LHCN-M2 (cell line): ENCODE results near the gene TBCD. TPM values are rescaled to one million over a fixed set of nuclear protein-coding genes. Genes with fewer than 3 reads are reported as not detected.

Source experiments
- DNase-seq: peaks from one replicate; pipeline ENCODE4 v3.0.0-alpha.2; 2012; ENCODE audit warnings: low read depth
- total RNA-seq: library from RNA; depleted of rRNA; stranded (reverse); fragments of >200 nt; gene quantifications from 2 replicates; pipeline ENCODE4 v1.2.3, GENCODE V29; 2014

TBCD gene
- total RNA-seq, 1 experiment from 2014 or later, result 46.2 TPM

DNA sequence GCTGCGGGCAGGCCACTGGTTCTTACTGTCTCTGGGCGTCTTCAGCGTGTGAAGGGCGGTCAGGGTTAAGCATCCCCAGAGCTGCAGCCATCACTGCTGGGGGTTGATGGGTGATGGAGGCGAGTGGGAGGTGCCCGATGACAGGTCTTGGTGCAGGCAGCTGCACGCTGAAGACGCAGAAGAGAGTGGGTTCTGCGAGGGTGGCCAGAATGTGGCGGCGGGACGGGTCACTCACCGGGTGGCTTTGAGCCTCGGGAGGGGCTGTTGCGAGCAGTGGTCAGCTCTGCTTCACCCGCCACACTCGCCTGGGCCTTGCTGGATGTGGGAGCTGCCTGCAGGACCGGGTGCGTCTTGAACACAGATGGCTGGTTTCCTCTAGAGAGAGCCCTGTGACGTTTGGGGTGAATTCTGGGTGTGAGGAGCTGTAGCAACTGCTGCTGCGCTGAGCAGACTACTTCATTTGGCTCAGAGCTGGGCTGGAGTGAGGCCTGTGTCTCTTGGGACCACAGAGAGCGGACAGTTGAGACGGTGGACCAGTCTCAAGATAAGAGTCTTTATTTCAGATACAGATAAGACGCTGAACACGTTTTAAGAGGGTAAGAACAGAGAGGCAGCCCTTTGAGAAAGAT lies 132.6 kb downstream of the TBCD start:
- no peak for DNase-seq

DNA sequence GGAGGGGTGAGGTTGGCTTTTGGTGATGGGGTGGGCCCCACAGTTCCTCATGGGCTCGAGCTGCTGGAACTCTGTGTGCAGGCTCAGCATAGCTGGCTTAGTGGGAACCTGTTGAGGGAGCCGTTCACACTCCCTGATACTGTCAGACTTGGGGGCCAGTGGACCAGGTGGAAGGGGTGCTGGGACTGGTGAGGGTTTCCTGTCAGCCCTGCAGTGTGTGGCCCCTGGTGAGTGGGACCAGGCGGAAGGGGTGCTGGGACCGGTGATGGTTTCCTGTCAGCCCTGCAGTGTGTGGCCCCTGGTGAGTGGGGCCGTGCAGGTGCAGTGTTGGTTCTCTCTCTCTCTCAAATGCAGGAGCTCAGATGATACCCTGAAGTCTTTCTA lies 133.1 kb downstream of the TBCD start:
- no peak for DNase-seq

DNA sequence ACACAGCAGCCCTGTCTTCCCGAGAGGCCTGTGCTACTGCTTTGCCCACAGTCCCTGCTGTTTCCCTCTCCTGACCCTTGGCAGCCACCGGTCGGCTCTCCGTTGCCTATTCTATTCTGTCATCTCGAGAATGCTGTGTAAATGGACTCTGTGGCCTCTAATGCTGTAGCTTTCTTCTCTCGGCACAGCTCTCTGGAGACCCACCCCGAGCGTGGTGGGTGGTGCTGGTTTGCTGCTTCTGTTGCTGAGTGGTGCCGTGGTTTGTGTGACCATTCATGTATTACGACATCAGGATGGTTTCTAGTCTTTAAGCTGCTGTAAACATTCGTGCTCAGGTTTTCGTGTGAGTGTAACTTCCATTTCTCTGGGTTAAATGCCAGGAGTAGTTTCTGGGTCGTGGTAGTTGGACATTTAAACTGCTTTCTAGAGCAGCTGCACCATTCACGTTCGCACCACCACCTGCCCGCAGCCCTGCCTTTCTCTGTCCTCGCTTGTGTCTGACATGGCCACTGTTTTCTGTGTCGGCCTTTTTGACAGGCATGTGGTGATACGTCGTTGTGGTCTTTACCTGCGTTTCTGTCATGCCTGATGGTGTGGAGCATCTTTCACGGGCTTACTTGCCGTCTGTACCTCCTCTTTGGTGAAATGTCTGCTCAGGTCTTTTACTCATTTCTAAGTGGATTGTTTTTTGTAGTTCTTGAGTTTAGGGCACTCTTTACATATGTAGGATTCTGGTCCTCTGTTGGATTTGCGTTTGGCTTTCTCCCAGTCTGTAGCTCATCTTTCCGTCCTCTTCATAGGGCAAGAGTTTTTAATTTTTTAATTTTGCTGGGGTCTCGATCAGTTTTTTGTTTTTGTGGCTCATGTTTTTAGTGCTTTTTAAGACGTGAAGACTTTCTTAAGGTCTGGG lies 135.6 kb downstream of the TBCD start:
- DNase-seq, result peak; percentile 7

DNA sequence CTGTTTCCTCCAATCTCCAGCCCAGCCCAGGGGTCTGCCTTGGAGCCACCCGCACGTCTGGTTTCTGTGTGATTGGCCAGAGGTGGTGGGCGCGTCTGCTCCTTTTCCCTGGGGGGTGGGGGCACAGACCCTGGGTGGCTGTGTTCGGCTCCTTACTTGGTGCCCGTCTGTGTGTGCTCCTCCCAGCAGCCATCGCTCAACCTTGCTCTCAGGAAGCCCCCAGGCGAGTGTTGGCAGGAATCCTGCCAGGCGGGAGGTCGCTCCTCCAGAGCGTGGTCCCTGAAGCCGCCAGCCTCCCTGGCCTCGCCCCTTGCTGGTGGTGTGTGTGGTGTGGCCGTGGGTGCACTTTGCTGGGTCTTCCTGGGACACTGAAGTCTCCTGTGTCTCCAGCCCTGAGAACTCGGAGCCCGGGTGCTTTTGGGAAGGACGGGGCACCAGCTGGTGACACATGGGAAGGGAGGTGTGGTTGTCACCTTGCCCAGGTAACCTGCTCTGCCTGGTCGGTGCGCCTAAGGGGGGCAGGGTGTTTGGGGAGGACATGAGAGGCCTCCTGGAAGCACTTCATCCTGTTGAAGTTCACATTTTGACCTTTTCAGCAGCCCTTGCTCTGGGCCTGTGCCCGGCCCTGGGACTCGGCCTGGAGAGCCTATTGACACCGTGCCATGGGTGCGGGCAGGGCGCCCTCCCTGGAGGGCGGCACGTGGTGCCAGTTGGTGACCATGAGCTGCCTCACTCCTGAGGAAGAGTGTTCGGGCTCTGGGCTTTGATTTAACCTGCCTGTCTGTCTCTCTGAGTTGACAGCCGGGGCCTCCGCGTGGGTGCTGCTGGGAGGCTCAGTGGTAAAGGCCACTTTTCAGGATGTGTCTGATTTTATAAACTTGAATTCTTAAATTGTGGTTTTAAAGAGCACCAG lies 137.0 kb downstream of the TBCD start:
- DNase-seq, result no peak

DNA sequence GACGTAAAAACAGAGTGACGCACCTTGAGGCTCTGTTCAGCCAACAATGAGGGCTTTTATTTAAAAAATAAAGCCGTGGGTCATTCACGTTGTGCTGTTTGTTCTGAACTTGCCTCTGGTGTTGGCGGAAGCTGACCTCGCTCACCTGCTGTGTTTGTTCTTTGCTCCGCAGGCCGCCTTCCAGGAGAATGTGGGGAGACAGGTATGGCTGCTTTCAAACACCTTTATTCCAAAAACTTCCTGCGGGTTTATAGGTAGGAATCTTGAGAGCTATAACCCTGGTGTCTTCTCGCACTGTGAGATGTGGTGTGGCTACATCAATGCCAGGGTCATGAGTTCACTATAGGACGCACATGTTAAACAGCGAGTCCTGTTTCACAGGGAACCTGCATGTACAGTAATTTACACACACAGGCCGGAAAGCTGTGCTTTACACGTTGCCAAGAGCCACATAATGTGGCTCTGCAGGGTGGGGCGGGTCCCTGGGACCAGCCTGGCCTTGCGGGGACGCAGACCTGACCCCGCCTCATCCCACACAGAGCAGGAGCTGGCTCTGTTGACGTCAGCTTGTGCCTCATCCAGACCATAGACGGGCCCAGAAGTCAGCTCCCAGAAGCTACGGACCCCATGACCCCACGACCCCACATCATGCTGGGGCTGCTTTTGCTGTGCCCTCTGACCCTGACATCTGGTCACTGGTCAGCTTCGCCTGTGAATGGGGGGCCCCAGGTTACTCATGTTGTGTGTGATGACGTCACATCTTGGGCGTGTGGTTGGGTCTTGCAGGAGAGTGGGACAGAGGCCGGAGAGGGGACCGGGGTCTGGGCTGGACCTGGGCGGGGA lies 137.9 kb downstream of the TBCD start:
- DNase-seq, result no peak

DNA sequence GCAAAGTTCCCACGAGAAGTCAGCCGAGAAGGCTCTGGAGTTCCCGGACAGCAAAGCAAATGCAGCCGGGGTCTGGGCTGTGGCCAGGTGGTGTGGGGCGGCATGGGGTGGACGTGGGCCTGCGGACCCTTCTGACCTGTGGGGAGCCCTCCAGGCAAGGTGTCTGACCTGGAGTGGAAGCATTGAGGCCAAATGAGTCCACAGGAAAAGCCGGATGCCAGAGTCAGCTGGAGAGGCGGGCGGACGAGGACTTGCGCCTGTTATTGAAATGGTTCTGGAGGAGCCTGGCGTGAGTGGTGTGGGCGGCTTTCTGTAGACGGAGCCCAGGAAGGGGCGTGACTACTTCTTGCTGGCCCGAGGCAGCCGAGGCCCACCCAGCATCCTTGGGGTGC lies 138.5 kb downstream of the TBCD start:
- no peak for DNase-seq

DNA sequence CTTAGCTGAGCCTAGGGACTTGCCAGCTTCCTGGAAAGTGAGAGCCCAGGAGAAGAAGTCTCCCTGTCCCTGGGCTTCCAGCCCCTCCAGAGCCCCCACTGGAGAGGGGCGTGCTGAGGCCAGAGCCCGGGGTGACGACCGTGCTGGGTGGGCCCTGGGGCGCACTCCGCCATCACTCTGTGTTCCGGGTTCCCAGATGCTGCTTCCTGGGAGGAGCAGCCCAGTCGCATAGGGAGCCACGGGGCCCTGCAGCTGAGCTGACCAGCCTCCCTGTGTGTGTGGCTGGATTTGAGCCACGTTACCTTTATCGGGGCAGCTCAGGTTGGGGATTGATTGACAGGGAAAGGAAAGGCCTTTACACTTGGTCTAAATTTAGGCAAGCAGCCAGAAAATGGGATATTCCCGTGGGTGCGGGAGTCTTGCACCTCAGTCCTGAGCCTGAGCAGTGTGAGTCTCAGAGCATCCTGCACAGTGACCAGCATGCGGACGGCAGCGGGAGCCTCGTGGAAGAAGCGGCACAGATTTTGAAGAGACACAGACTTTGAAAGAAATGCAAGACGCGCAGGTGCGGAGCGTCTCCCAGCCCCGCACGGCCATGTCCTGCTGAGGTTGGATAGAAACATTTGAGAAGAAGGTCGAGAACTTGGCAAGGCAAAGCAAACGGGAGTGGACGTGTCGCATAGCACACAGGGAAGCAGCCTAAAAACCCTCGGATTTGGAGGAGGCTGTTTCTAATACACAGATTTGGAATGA lies 139.2 kb downstream of the TBCD start:
- no peak for DNase-seq

DNA sequence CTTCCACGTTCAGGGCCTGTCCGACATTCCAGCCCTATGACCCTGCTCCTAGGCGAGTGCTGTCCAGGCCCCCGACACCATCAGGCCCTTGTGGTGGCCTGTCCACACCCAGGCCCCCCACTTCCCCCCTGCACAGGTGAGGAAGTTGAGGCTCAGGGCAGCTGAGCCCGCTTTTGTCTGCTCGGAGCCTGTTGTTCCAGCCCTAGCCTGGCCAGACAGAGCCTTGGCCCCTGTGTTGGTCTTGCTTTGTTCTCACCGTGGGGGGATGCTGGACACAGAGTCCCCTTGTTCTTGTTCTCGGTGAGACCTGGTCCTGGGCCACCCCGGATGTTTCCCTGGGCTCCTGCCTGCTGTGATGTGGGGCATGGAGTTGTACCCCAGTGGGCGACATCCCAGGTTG lies 140.0 kb downstream of the TBCD start:
- no peak for DNase-seq

DNA sequence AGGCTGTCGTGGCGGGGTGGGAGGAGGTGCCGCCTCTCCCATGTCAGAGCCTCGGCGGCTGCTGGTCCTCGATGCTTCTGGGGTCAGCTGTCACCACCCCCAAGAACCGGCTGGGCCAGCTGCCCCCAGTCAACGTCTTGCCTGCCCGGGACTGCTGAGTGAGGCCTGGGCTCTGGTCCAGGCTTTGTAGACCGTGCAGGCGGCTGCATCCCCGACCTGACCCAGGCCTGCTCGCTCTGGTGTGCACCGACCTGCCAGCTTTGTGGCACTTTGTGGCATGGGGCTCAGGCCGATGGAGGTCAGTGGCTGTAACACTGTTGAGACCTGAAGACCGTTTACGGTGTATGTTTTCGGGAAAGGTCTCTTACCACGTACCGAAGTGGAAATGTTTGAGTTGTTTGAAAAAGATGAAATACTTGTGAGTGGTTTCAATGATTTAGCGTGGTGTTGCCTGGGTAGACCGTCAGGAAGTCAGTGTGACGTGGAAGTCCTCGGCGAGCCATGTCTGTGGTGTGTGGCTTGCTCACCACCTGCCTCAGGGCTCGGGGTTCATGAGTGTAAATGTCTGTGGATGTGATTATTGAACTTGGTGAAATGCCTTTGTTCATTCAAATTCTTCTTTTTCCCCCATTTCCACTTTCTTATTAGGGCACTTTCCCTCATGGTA lies 141.2 kb downstream of the TBCD start:
- DNase-seq, result no peak

DNA sequence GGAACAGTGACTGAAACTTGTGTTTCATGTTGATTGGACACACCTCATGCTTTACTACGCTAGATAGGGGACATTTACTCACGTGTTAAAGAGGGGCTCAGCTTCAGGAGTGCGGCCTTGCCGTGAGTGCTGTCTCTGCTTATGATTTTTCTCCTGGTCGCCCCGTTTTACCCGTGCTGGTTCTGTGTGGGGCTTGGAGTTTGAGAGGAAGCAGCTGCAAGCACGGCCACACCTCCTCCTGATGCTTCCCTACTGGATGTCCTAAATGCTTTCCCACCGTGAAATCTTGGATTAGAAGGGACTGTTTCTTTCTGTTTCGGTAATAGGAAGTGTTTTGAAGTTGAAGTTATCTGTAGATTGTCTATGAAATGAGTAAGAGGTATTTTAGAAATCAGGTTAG lies 141.9 kb downstream of the TBCD start:
- DNase-seq, result no peak

DNA sequence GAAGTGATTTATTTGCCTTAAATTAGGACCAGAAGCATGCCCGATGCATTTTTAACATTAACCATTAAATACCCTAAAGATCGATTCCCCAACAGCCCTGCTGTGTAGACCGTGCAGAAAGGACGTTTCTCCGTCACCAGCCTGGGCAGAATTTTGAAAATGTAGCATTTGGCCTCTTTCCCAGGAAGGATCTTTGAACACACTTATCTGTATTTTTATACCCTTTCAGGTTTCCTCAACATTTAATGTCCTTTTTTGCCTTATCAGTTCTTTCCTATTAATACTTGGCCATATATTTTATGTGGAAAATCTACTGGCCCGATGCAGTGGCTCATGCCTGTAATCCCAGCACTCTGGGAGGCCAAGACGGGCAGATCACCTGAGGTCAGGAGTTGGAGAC lies 142.5 kb downstream of the TBCD start:
- no peak for DNase-seq

DNA sequence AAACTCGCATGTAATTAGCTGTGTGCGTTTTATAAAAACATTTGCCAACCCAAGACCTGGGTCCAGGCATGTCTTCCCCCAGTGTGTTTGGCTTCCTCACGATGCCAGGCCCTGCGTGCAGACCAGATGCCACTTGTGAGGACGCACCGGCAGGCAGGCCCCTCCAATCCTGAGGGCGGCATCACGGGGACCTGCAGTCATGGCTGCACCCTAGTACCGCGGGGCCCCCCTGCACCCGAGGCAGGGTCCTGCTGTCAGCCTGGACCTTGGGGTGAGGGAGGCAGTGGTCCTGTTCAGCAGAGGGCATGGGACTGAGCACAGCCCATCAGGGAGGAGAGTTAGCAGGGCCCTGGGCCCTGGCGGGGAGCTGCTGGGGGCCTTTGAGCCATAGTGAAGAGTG lies 143.2 kb downstream of the TBCD start:
- no peak for DNase-seq

DNA sequence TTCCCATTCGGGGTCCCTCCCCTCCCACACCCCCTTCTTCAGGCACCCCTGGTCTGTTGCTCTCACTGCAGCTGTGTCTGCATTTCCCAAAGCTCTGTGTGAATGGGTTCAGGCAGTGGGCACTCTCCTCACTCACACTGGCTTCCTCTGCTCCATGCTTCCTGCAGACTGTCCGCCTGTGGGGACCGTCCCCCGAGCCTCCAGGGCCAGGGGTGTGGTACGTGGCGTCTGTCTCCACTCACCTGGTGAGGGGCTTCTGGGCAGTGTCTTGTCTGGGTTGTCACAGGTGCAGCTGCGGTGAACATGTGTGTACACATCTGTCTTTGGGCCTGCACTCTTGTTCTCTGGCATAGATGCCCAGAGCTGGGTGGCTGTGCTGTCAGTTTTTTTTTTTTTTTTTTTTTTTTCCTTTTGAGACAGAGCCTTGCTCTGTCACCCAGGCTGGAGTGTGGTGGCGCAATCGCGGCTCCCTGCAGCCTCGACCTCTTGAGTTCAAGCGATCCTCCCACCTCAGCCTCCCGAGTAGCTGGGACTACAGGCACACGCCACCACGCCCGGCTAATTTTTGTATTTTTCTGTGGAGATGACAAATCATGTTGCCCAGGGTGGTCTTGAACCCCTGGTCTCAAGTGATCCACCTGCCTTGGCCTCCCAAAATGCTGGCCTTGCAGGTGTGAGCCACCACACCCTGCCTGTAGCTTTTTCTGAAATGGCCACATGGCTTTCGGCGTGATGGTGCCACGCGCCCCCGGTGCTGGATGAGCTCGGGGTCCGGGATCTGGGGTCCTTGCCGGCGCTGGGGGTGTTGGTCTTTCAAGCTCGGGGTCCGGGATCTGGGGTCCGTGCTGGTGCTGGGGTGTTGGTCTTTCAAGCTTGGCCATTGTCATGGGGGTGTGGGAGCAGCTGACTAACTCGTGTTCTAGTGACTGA lies 144.5 kb downstream of the TBCD start:
- no peak for DNase-seq

DNA sequence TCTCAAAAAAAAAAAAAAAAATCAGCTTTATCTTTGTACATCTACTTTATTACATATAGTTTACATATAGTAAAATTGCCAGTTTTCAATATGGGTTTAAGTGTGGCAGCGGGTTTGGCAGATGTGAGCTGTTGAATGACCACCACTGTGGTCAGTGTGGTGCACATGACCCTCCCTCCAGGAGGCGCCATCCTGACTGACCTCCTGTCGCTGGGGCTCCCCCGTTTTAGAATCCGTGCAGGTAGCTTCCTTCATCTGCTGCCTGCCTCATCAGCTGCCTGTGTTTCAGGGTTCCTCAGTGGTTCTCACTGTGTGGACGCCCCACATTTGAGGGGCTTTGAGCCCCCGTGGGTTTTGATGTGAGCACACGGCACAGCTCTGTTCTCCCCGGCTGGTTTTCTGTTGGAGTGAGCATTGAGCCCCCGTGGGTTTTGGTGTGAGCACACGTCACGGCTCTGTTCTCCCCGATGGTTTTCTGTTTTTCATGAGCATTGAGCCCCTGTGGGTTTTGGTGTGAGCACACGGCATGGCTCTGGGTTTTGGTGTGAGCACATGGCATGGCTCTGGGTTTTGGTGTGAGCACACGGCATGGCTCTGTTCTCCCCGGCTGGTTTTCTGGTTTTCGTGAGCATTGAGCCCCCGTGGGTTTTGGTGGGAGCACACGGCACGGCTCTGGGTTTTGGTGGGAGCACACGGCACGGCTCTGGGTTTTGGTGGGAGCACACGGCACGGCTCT lies 145.8 kb downstream of the TBCD start:
- DNase-seq, result no peak

DNA sequence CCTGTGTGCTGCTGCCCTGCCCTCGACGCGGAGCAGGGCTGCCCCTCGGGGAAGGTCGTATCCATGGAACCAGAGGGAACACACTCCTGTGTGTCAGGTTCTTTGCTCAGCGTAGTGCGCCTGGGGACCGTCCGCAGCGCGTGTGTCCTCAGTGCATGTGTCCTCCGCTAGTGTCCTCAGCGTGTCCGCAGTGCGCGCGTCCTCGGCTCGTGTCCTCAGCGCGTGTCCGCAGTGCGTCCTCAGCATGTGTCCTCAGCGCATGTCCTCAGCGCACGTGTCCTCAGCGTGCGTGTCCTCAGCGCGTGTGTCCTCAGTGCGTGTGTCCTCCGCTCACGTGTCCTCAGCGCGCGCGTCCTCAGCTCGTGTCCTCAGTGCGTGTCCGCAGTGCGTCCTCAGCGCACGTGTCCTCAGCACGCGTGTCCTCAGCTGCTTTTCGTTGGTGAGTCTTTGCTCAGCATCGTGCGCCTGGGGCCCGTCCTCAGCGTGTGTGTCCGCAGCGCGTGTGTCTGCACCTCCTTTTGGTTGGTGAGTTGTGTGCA lies 147.2 kb downstream of the TBCD start:
- no peak for DNase-seq

DNA sequence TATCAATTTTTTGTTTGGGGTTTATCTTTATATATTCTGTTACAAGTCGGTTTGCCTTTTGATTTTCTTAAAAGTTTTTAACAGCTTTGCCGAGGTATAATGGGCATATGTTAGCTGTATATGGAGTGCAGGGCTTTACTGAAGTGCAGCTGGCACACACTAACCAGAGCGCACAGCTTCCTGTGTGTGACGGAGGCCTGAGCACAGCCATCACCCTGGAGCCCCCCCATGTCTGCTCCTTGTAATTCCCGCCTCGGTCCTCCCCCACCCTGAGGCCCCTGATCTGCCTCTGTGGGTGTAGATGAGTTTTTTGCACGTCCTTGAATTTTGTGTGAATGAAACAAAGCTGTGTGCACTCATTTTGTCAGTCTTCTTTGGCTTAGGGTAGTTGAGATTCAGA lies 148.1 kb downstream of the TBCD start:
- no peak for DNase-seq

DNA sequence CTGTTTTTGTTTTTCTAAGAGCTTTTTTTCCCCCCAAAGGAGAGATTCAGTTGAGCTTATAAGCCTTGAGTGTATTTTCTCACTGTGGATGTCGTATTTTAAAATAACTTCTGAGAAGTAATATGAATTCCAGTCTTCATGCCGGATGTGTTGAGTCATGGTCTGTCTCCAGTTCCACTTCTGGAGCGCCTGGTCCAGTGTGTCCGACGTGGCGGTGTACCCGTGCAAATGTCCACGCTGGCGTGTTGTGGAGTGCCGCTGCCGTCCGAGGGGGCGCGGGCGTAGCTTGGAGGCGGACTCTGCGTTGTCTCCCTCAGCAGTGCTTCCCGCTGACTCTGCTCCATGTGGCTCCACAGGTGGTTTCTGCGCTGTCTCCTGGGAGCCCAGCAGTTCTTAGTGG lies 148.9 kb downstream of the TBCD start:
- peak; percentile 44 for DNase-seq

DNA sequence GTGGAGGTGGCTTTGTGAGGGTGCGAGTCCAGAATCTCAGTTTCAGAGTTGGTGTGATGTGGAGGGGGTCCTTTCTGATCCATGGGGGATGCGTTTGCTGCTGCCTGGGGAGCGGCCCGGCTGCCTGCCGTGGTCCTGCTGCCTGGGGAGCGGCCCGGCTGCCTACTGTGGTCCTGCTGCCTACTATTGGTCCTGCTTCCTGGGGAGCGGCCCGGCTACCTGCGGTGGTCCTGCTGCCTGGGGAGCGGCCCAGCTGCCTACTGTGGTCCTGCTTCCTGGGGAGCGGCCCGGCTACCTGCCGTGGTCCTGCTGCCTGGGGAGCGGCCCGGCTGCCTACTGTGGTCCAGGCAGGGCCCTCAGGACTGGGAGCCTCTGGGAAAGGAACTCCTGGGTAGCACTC lies 149.5 kb downstream of the TBCD start:
- DNase-seq, result no peak
